DND-41 (cell line): ENCODE data around the gene LAMC1.

Experiments
- ATAC-seq: fragments of 200-7000 bp; cut with Tn5 transposase; 3 replicates; pipeline ENCODE4 v1.9.1; 2021; ENCODE audit warnings: low read depth; ENCODE audit not compliant: insufficient read depth
- DNase-seq: peaks from one replicate; pipeline ENCODE4 v3.0.0-alpha.2; 2020
- H2AFZ ChIP-seq: 2 replicates; pipeline ENCODE4 v1.6.0; 2012; ENCODE audit warnings: low read depth, low read length
- H3K27ac ChIP-seq: 2 replicates; pipeline ENCODE4 v1.5.1; 2012; ENCODE audit warnings: low read length, inconsistent platforms
- H3K27me3 ChIP-seq: fragments of 200-600 bp; sonication (generic); 2 replicates; pipeline ENCODE4 v1.6.0; 2012; ENCODE audit warnings: low read length, mild to moderate bottlenecking, inconsistent platforms; ENCODE audit not compliant: insufficient read depth, poor library complexity
- H3K36me3 ChIP-seq: 2 replicates; pipeline ENCODE4 v1.5.1; 2012; ENCODE audit warnings: low read length, inconsistent platforms; ENCODE audit not compliant: insufficient read depth
- H3K4me1 ChIP-seq: 2 replicates; pipeline ENCODE4 v1.5.1; 2012; ENCODE audit warnings: mild to moderate bottlenecking, low read length; ENCODE audit not compliant: insufficient read depth
- H3K4me2 ChIP-seq: 2 replicates; pipeline ENCODE4 v1.6.0; 2012; ENCODE audit warnings: mild to moderate bottlenecking, moderate library complexity, low read length, inconsistent platforms; ENCODE audit not compliant: insufficient read depth
- H3K4me3 ChIP-seq, 2 experiments: fragments of 200-600 bp in 1 of 2; shearing (Covaris generic) in 1 of 2; 2 replicates each; pipeline ENCODE4 v1.5.1; 2012 to 2016; ENCODE audit warnings: inconsistent platforms in 2 of 2, low read length in 2 of 2, mild to moderate bottlenecking in 2 of 2, low read depth in 1 of 2, moderate library complexity in 1 of 2
- H3K79me2 ChIP-seq: 2 replicates; pipeline ENCODE4 v1.6.0; 2012; ENCODE audit warnings: low read length, inconsistent platforms; ENCODE audit not compliant: insufficient read depth
- H3K9ac ChIP-seq: 2 replicates; pipeline ENCODE4 v1.6.0; 2012; ENCODE audit warnings: low read depth, mild to moderate bottlenecking, inconsistent platforms, low read length, moderate library complexity
- H3K9me3 ChIP-seq: 2 replicates; pipeline ENCODE4 v1.5.1; 2012; ENCODE audit warnings: low read length, moderate library complexity, mild to moderate bottlenecking, inconsistent platforms; ENCODE audit not compliant: insufficient read depth, severe bottlenecking
- H4K20me1 ChIP-seq: 2 replicates; pipeline ENCODE4 v1.6.0; 2012; ENCODE audit warnings: low read length; ENCODE audit not compliant: insufficient read depth
- CTCF ChIP-seq: IDR thresholded peaks from 2 replicates; pipeline ENCODE4 v1.5.1; 2012; ENCODE audit warnings: borderline replicate concordance, low read length, moderate library complexity, mild to moderate bottlenecking; ENCODE audit not compliant: poor library complexity, severe bottlenecking; ENCODE audit errors: extremely low read depth
- EZH2 ChIP-seq: IDR thresholded peaks from 3 replicates; pipeline ENCODE4 v1.6.1; 2012; ENCODE audit warnings: borderline replicate concordance, low read depth, mild to moderate bottlenecking, moderate library complexity, low read length, inconsistent platforms; ENCODE audit not compliant: severe bottlenecking

The LAMC1 gene

GRCh38 chr1:183039985-183040447 lies 16.8 kb downstream of the LAMC1 start:
- Histone ChIP-seq H3K36me3 (no peaks in the 10 kb centered on the region), H3K27me3 (peaks cover 40% of the 10 kb centered on the region), H3K79me2 (no peaks in the 10 kb centered on the region), H3K9me3 (no peaks in the 10 kb centered on the region), H3K4me1 (no peaks in the 10 kb centered on the region), H2AFZ (no peak overlapping the region), H4K20me1 (no peaks in the 10 kb centered on the region), H3K4me3 (no peak overlapping the region), H3K27ac (no peak overlapping the region), H3K4me2 (no peak overlapping the region), H3K9ac (no peak overlapping the region)
- TF ChIP-seq CTCF (no peak), EZH2 (no peak)
- DNase-seq (no peak), ATAC-seq (no peak)

GRCh38 chr1:183040547-183040971 lies 17.3 kb downstream of the LAMC1 start:
- H2AFZ ChIP-seq: no peak overlapping the region
- H4K20me1 ChIP-seq: no peaks in the 10 kb centered on the region
- H3K4me1 ChIP-seq: no peaks in the 10 kb centered on the region
- no peak overlapping the region for H3K4me2 ChIP-seq
- H3K79me2 ChIP-seq: no peaks in the 10 kb centered on the region
- TF ChIP-seq EZH2 (no peak), CTCF (no peak)
- peaks cover 40% of the 10 kb centered on the region for H3K27me3 ChIP-seq
- no peak overlapping the region for H3K27ac ChIP-seq
- H3K9ac ChIP-seq: no peak overlapping the region
- H3K4me3 ChIP-seq: no peak overlapping the region
- H3K9me3 ChIP-seq: no peaks in the 10 kb centered on the region
- H3K36me3 ChIP-seq: no peaks in the 10 kb centered on the region
- DNase-seq (no peak), ATAC-seq (no peak)

GRCh38 chr1:183043254-183043653 lies 20.0 kb downstream of the LAMC1 start:
- Histone ChIP-seq H3K79me2 (no peaks in the 10 kb centered on the region), H3K27me3 (peaks cover 39% of the 10 kb centered on the region), H3K9me3 (no peaks in the 10 kb centered on the region), H3K27ac (no peak overlapping the region), H4K20me1 (no peaks in the 10 kb centered on the region), H3K36me3 (no peaks in the 10 kb centered on the region), H3K9ac (no peak overlapping the region), H3K4me1 (no peaks in the 10 kb centered on the region), H3K4me2 (no peak overlapping the region), H3K4me3 (no peak overlapping the region), H2AFZ (no peak overlapping the region)
- ATAC-seq: no peak
- TF ChIP-seq CTCF (no peak), EZH2 (no peak)
- DNase-seq: no peak
